HG02885 (cell line): ENCODE results near the gene RBBP4.
"Not testable (repeated sequence)": the region's sequence is repeated elsewhere in the genome, so short reads cannot be mapped to it uniquely, and the experiment has no call there.

ENCODE experiments used
- ATAC-seq: cut with Tn5 transposase; IDR thresholded peaks from one replicate; pipeline ENCODE4 v1.9.1; 2021; ENCODE audit warnings: mild to moderate bottlenecking; ENCODE audit not compliant: unreplicated experiment, poor library complexity

Gene RBBP4

GRCh38 chr1:32650752-32651460, at the start of gene RBBP4:
RBBP4 (plus strand) TSS chr1:32651208; CDS start chr1:32651307, 99 bp downstream.
- peak; percentile 90 for ATAC-seq

- no peak for ATAC-seq
Measured at GRCh38 chr1:32605711-32606424, 45.1 kb upstream of the RBBP4 start.

- no peak for ATAC-seq
Measured at GRCh38 chr1:32606565-32607371, 44.2 kb upstream of the RBBP4 start.

DNA sequence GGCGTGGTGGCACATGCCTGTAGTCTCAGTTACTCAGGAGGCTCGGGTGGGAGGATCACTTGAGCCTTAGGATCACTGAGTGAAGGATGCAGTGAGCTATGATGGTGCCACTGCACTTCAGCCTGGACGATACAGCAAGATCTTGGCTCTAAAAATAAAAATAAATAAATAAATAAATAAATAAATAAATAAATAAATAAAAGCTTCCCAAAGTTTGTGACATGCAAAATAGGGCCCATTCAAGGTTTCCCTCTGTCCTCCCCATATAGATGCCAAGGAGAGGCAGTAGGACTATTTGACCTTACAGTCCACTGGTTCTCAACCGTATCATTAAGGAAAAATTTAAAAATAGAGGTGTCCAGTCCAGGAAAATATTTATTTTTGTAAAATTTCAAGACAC, 41.8 kb upstream of the RBBP4 start:
- ATAC-seq = no peak

GRCh38 chr1:32611859-32612188, 39.2 kb upstream of the RBBP4 start:
- ATAC-seq = no peak

- ATAC-seq = peak; percentile 88
Measured at GRCh38 chr1:32612189-32612881, 38.7 kb upstream of the RBBP4 start.

DNA sequence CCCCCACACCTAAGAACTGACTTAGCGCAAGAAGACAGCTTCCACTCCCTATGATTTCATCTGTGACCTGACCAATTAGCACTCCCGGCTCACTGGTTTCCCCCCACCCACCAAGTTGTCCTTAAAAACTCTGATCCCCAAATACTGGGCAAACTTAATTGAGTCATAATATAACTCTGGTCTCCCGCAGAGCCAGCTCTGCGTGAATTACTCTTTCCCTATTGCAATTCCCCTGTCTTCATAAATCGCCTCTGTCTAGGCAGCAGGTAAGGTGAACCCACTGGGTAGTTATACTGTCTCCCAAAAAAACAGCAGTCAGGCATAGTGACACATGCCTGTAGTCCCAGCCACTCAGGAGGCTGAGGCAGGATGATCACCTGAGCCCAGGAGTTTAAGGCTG, 37.5 kb upstream of the RBBP4 start:
- no peak for ATAC-seq

DNA sequence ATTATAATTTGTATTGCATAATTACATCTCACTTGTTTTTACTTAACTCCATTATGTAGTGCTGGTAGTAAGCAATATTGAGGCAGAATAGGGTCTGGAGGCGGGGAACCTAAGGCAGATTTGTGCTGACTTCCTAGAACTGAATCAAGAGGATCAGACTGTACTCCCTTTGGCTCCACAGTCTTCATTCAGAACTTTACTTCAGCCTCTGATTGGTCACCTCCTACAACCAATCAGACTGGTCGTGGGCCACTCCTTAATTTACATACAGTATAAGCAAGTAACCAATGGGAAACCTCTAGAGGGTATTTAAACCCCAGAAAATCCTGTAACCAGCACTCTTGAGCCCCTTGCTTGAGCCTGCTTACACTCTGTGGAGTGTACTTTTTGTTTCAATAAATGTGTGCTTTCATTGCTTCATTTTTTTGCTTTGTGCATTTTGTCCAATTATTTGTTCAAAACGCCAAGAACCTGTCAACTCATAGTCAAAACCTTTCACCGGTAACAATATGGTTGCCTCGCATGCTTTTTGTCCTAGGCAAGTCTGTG, 32.3 kb upstream of the RBBP4 start:
- no peak for ATAC-seq

DNA sequence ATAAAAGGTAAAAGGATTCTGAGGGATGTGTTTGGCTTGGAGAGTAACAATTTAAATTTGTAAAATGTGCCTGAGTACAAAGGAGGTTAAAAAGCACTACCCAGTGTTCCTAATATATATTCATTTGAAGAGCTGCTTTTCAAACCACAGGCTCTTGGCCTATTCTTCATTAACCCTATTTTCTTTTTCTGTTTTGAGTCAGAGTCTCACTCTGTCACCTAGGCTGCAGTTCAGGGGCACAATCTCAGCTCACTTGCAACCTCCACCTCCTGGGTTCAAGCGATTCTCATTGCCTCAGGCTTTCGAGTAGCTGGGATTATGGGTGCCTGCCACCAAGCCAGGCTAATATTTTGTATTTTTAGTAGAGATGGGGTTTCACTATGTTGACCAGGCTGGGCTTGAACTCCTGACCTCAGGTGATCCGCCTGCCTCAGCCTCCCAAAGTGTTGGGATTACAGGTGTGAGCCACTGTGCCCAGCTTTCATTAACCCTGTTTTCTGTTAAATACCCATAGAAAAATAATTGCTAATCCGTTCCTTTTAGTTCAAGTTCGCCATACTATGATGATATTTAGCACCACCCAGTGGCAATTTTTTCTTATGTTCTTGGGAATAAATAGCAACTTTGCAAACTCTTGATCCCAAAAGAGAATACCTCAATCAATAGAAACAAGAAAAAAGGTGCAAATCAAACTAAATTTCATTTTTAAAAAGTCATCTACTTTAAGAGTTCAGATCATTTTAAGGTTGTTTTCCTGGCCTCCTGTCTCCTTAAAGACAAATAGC, 31.1 kb upstream of the RBBP4 start:
- no peak for ATAC-seq

DNA sequence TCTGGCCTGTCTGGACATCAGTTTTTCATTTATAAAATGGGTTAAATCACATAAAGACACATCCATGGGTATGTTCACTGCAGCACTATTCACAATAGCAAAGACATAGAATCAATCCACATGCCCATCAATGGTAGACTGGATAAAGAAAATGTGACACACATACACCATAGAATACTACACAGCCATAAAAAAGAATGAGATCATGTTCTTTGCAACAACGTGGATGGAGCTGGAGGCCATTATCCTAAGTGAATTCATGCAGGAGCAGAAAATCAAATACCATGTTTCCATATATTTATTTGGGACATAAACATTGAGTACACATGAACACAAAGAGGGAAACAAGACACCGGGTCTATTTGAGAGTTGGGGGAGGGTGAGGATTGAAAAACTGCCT, 28.8 kb upstream of the RBBP4 start:
- ATAC-seq = no peak

DNA sequence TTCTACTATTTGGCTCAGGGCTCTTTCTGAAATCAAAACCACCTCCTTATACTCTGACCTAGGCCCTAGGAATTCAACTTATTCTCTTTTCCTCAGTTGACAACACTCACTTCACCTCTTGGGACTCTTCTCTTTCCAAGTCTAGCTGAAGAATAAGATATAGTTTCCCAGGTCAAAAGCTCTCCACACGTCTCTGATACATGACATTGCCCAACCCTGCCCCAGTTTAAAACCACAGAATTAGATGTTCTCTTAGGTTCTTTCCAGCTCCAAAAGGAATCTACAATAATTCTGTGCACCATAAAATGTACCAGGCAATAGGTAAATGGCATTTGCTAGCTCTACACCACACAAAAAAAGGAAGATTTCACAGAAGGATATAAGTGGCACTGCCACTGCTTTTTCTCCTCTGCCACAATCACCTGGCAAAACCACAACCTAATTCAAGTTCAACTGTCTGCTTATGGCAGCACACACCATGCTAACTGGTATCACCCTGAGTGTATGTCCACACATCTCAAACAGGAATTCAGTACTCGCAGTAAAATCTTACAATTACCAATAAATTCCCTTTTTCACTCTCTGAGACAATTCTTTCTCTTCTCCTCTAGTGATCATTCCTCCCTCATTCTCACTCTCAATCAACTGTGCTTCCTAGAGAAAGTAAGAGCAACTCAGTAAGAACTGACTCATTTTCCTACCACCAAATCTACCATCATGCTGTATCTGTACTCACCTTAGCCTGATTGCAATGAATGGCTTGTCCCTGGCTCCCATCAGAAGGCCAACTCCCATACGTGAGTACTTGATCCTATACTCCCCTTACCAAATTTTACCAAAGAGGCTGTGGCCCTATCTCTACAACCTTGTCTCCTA, 28.0 kb upstream of the RBBP4 start:
- ATAC-seq = no peak

DNA sequence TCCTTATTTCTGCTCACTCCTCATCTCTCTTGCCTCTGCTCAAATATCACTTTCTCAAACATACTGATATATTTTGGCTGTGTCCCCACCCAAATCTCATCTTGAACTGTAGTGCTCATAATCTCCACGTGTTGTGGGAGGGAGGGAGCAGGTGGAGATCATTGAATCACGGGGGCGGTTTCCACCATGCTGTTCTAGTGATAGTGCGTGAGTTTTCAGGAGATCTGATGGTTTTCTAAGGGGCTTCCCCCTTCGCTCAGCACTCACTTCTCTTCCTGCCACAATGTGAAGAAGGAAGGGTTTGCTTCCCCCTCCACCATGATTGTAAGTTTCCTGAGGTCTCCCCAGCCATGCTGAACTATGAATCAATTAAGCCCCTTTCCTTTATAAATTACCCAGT, 27.2 kb upstream of the RBBP4 start:
- no peak for ATAC-seq

GRCh38 chr1:32626176-32626575, 24.8 kb upstream of the RBBP4 start:
- no peak for ATAC-seq

DNA sequence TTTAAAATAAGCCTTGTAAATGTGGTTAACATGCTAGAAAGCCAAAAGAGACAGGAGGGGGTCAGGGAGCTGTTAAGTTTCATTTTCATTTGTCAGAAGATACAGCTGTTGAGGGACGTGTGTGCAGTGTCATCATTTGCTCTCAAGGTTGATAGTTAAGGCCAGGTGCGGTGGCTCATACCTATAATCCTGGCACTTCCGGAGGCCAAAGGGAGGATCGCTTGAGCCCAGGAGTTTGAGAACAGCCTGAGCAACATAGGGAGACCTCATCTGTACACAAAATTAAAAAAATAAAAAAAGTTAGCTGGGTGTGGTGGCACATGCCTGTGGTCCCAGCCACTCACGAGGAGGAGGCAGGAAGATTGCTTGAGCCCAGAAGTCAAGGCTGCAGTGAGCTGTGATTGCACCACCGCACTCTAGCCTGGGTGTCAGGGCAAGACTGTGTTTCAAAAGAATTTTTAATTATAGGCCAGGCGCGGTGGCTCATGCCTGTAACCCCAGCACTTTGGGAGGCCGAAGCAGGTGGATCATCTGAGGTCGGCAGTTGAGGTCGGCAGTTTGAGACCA, 23.3 kb upstream of the RBBP4 start:
- ATAC-seq = peak; percentile 77

GRCh38 chr1:32630173-32630572, 20.8 kb upstream of the RBBP4 start:
- not testable (repeated sequence) for ATAC-seq

DNA sequence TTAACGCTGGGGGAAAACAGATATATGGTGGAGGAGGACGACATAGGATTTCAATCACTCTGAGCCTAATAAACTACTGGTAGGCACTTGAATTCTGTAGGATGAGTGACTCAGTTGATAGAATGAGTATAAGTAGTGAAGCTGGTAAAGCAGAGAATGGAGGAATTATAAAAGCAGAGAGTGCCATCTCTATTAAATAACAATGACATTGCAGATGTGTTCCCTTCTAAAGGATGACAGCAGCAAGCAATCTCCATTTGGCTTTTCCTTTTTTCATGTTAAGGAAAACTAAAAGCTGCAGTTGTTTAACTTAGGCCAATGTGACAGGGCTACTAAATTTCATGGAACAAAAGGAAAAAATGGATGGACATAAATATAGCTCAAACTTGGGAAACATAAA, 18.2 kb upstream of the RBBP4 start:
- no peak for ATAC-seq

GRCh38 chr1:32635508-32636277, 15.3 kb upstream of the RBBP4 start:
- ATAC-seq = no peak
